Measurements from ENCODE around the gene TRAM2. TPM values are rescaled to one million over a fixed set of nuclear protein-coding genes. Genes with fewer than 3 reads are reported as not detected.

Gene TRAM2
- total and polyA plus RNA-seq, 2 donors from 2014 or later = 4.5 to 20.7 TPM

DNA sequence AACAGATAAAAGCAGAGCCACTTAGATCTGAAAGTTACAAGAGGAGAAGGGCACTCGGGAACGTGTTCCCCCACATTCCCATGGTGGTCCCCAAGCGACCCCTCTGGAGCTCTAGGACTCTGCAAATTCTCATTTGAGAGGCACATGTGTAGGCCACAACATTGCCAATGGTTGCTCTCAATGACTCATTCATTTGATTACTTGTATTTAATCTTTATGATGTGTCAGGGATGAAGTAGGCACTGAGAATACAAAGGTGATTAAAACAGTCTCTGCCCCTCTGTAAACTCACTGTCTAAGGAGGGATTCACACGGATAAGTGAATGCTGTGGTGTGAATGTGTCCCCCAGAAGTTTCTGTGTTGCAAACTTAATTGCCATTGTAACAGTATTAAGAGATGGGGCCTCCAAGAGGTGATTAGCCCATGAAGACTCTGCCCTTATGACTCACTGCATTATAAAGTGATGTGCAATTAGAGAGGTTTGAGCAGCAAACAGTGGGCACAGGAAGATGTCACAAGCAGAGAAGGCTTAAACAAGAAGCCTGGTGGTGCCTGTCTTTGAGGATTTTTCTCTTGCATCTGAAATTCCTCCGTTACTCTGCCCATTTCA is 34.0 kb upstream of the TRAM2 start:
- Histone ChIP-seq H3K4me3 (ENCODE audit: low read length in 3 of 3) (no peak overlapping the region), H3K27me3 (ENCODE audit: control insufficient read depth, insufficient read depth, low read length) (no peaks in the 10 kb centered on the region), H3K27ac (ENCODE audit: low read depth in 2 of 2, low read length in 2 of 2) (no peak overlapping the region), H3K36me3 (ENCODE audit: control insufficient read depth in 2 of 3, insufficient read depth in 3 of 3, low read length in 3 of 3) (no peaks in the 10 kb centered on the region), H3K9me3 (ENCODE audit: control insufficient read depth in 2 of 3, insufficient read depth in 1 of 3, low read length in 3 of 3) (no peaks in the 10 kb centered on the region), H3K4me1 (ENCODE audit: control insufficient read depth in 2 of 3, insufficient read depth in 2 of 3, low read depth in 1 of 3, low read length in 3 of 3) (no peaks in the 10 kb centered on the region), H3K9ac (ENCODE audit: low read length in 3 of 3) (no peak overlapping the region)
- intact Hi-C loops (cut with DNase I) = no loop called here
- DNase-seq = no peak
- TF ChIP-seq, protein P1, sequence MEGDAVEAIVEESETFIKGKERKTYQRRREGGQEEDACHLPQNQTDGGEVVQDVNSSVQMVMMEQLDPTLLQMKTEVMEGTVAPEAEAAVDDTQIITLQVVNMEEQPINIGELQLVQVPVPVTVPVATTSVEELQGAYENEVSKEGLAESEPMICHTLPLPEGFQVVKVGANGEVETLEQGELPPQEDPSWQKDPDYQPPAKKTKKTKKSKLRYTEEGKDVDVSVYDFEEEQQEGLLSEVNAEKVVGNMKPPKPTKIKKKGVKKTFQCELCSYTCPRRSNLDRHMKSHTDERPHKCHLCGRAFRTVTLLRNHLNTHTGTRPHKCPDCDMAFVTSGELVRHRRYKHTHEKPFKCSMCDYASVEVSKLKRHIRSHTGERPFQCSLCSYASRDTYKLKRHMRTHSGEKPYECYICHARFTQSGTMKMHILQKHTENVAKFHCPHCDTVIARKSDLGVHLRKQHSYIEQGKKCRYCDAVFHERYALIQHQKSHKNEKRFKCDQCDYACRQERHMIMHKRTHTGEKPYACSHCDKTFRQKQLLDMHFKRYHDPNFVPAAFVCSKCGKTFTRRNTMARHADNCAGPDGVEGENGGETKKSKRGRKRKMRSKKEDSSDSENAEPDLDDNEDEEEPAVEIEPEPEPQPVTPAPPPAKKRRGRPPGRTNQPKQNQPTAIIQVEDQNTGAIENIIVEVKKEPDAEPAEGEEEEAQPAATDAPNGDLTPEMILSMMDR (IDR thresholded peaks at IDR 0.05; ENCODE audit: borderline replicate concordance, extremely low read depth, insufficient read depth) = no peak
- FAIRE-seq = no peak

DNA sequence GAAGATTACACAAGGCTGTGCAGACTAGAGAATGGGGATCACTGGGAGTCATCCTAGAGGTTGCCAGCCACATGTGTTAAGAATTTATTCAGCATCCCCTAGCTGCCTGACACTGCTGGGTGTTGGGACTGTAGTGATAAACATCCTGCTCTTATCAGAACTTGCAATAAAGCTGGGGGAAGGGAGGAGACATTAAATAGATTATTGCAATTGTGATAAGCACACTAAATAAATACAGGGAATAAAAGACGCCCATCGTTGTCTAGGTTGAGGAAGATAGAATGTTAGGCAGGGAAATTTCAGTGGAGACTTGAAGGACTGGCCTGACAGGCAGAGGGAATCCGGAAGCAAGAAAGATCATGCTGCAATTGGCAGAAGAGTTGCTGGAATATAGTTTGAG is 33.2 kb upstream of the TRAM2 start:
- FAIRE-seq (no peak), DNase-seq (no peak)
- intact Hi-C loops (cut with DNase I) = no loop called here
- no peak overlapping the region for H3K9ac ChIP-seq (ENCODE audit: low read length in 3 of 3)
- TF ChIP-seq, protein P1 (IDR thresholded peaks at IDR 0.05; ENCODE audit: borderline replicate concordance, extremely low read depth, insufficient read depth) = no peak
- H3K9me3 ChIP-seq (ENCODE audit: control insufficient read depth in 2 of 3, insufficient read depth in 1 of 3, low read length in 3 of 3) = no peaks in the 10 kb centered on the region
- no peaks in the 10 kb centered on the region for H3K36me3 ChIP-seq (ENCODE audit: control insufficient read depth in 2 of 3, insufficient read depth in 3 of 3, low read length in 3 of 3)
- no peak overlapping the region for H3K27ac ChIP-seq (ENCODE audit: low read depth in 2 of 2, low read length in 2 of 2)
- no peak overlapping the region for H3K4me3 ChIP-seq (ENCODE audit: low read length in 3 of 3)
- no peaks in the 10 kb centered on the region for H3K4me1 ChIP-seq (ENCODE audit: control insufficient read depth in 2 of 3, insufficient read depth in 2 of 3, low read depth in 1 of 3, low read length in 3 of 3)
- H3K27me3 ChIP-seq (ENCODE audit: control insufficient read depth, insufficient read depth, low read length) = no peaks in the 10 kb centered on the region

DNA sequence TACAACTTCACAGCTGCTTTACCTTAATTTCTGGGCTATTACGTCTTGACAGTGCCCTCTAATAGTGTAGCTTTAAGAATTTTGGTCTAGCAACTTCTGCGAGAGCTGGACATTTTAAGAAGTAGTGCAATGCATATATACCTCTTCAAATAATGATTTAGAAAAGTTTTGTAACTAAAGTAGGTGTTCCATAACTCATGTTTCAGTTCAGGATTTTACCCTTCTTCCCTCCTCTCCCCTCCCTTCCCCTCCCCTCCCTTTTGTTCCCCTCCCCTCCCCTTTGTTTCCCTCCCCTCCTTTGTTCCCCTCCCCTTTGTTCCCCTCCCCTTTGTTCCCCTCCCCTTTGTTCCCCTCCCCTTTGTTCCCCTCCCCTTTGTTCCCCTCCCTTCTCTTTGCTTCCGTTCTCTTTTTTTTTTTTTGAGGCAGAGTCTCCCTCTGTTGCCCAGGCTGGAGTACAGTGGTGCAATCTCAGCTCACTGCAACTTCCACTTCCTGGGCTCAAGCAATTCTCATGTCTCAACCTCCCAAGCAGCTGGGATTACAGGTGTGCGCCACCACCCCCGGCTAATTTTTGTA is 28.8 kb upstream of the TRAM2 start:
- no peaks in the 10 kb centered on the region for H3K27me3 ChIP-seq (ENCODE audit: control insufficient read depth, insufficient read depth, low read length)
- H3K27ac ChIP-seq (ENCODE audit: low read depth in 2 of 2, low read length in 2 of 2) = no peak overlapping the region
- TF ChIP-seq, protein P1 (IDR thresholded peaks at IDR 0.05; ENCODE audit: borderline replicate concordance, extremely low read depth, insufficient read depth) = no peak
- H3K4me3 ChIP-seq (ENCODE audit: low read length in 3 of 3) = no peak overlapping the region
- no peaks in the 10 kb centered on the region for H3K4me1 ChIP-seq (ENCODE audit: control insufficient read depth in 2 of 3, insufficient read depth in 2 of 3, low read depth in 1 of 3, low read length in 3 of 3)
- no peak for DNase-seq
- no peaks in the 10 kb centered on the region for H3K9me3 ChIP-seq (ENCODE audit: control insufficient read depth in 2 of 3, insufficient read depth in 1 of 3, low read length in 3 of 3)
- no peak for FAIRE-seq
- H3K9ac ChIP-seq (ENCODE audit: low read length in 3 of 3) = no peak overlapping the region
- intact Hi-C loops (cut with DNase I) = no loop called here
- H3K36me3 ChIP-seq (ENCODE audit: control insufficient read depth in 2 of 3, insufficient read depth in 3 of 3, low read length in 3 of 3) = no peaks in the 10 kb centered on the region
